Astrocyte (in vitro differentiated cells and primary cell): ENCODE measurements around the gene CHRDL2. TPM values are rescaled to one million over a fixed set of nuclear protein-coding genes. Genes with fewer than 3 reads are reported as not detected.
A peak's percentile ranks its signal among the peaks of the same experiment; 100 is the strongest.

Experiments used
- DNase-seq: peaks from one replicate; pipeline ENCODE4 v3.0.0-alpha.2; 2010; ENCODE audit warnings: low read depth
- FAIRE-seq: peaks from 2 replicates; lab custom pipeline; 2011; peaks lifted over from hg19 to GRCh38; lab: Jason Lieb, UNC
- H2AFZ ChIP-seq: 2 replicates; pipeline ENCODE4 v1.6.0; 2012; ENCODE audit warnings: low read depth, low read length, inconsistent platforms
- H3K27ac ChIP-seq: 2 replicates; pipeline ENCODE4 v1.5.1; 2011; ENCODE audit warnings: low read depth, low read length, inconsistent platforms
- H3K27me3 ChIP-seq: 2 replicates; pipeline ENCODE4 v1.6.0; 2011; ENCODE audit warnings: low read length, inconsistent platforms; ENCODE audit not compliant: insufficient read depth
- H3K36me3 ChIP-seq: 2 replicates; pipeline ENCODE4 v1.5.1; 2011; ENCODE audit warnings: low read length, inconsistent platforms; ENCODE audit not compliant: insufficient read depth
- H3K4me1 ChIP-seq: 2 replicates; pipeline ENCODE4 v1.5.1; 2011; ENCODE audit warnings: low read length, inconsistent platforms; ENCODE audit not compliant: insufficient read depth
- H3K4me2 ChIP-seq: 2 replicates; pipeline ENCODE4 v1.6.0; 2012; ENCODE audit warnings: low read length, inconsistent platforms
- H3K4me3 ChIP-seq: 2 replicates; pipeline ENCODE4 v1.5.1; 2011; ENCODE audit warnings: low read depth, mild to moderate bottlenecking, low read length, inconsistent platforms; ENCODE audit not compliant: insufficient read depth
- H3K79me2 ChIP-seq: 2 replicates; pipeline ENCODE4 v1.6.0; 2012; ENCODE audit warnings: mild to moderate bottlenecking, low read length, inconsistent platforms; ENCODE audit not compliant: insufficient read depth
- H3K9ac ChIP-seq: 2 replicates; pipeline ENCODE4 v1.6.0; 2012; ENCODE audit warnings: mild to moderate bottlenecking, low read length, inconsistent platforms
- H3K9me3 ChIP-seq: 2 replicates; pipeline ENCODE4 v1.5.1; 2012; ENCODE audit warnings: low read depth, mild to moderate bottlenecking, low read length, inconsistent platforms; ENCODE audit not compliant: insufficient read depth
- H4K20me1 ChIP-seq: 2 replicates; pipeline ENCODE4 v1.6.0; 2012; ENCODE audit warnings: low read length, inconsistent platforms; ENCODE audit not compliant: insufficient read depth
- H3K27ac Mint-ChIP-seq: one replicate; pipeline ENCODE4 v1.8.0; 2021; ENCODE audit warnings: mild to moderate bottlenecking, mixed read lengths; ENCODE audit not compliant: unreplicated experiment
- H3K27me3 Mint-ChIP-seq: one replicate; pipeline ENCODE4 v1.8.0; 2021; ENCODE audit warnings: low read depth, mixed read lengths; ENCODE audit not compliant: unreplicated experiment
- H3K36me3 Mint-ChIP-seq: one replicate; pipeline ENCODE4 v1.8.0; 2021; ENCODE audit warnings: low read depth, mixed read lengths; ENCODE audit not compliant: unreplicated experiment
- H3K4me1 Mint-ChIP-seq: one replicate; pipeline ENCODE4 v1.8.0; 2021; ENCODE audit warnings: low read depth, mixed read lengths; ENCODE audit not compliant: unreplicated experiment
- H3K4me3 Mint-ChIP-seq: one replicate; pipeline ENCODE4 v1.8.0; 2021; ENCODE audit warnings: mild to moderate bottlenecking, moderate library complexity, mixed read lengths; ENCODE audit not compliant: unreplicated experiment
- H3K9me3 Mint-ChIP-seq: one replicate; pipeline ENCODE4 v1.8.0; 2021; ENCODE audit warnings: mild to moderate bottlenecking, mixed read lengths; ENCODE audit not compliant: unreplicated experiment
- CTCF ChIP-seq: IDR thresholded peaks from 2 replicates; pipeline ENCODE4 v1.5.1; 2011; ENCODE audit warnings: low read depth, mild to moderate bottlenecking, inconsistent platforms, low read length, moderate library complexity; ENCODE audit not compliant: insufficient read depth
- EZH2 ChIP-seq: IDR thresholded peaks from 2 replicates; pipeline ENCODE4 v1.6.1; 2012; ENCODE audit warnings: mild to moderate bottlenecking, low read length, inconsistent platforms; ENCODE audit not compliant: insufficient read depth
- total RNA-seq: library from RNA; stranded (reverse); gene quantifications from 2 replicates; pipeline ENCODE4 v1.2.1, GENCODE V29; 2021

The CHRDL2 gene
- total RNA-seq, 1 donor from 2014 or later = not detected

DNA sequence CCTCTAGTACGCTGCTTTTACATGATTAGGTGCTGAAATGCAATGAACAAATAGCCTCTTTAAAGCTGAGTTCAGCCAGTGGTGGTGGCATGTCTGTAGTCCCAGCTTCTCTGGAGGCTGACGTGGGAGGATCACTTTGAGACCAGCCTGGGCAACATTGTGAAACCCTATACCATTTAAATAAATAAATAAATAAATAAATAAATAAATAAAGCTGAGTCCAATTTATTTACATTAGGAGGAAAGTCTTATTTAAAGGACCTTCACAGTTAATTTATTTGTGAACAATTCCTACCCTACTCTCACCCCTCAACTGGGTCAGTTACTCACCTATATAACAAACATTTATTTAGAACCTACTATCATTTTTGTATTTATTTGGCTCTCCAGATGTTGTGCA lies 4.8 kb upstream of the CHRDL2 start:
- no peak overlapping the region for H3K4me3 ChIP-seq
- no peaks in the 10 kb centered on the region for H3K4me1 ChIP-seq
- no peaks in the 10 kb centered on the region for H3K4me1 Mint-ChIP-seq
- FAIRE-seq = no peak
- H3K36me3 Mint-ChIP-seq = peaks cover 5% of the 10 kb centered on the region
- TF ChIP-seq EZH2 = no peak
- TF ChIP-seq CTCF = no peak
- H3K9me3 ChIP-seq = no peaks in the 10 kb centered on the region
- H3K9me3 Mint-ChIP-seq = no peaks in the 10 kb centered on the region
- no peak for DNase-seq
- no peak overlapping the region for H3K27ac ChIP-seq
- no peak overlapping the region for H3K4me2 ChIP-seq
- H3K36me3 ChIP-seq = no peaks in the 10 kb centered on the region
- H3K4me3 Mint-ChIP-seq = peak overlapping the region; percentile 50
- no peaks in the 10 kb centered on the region for H3K79me2 ChIP-seq
- no peak overlapping the region for H3K9ac ChIP-seq
- H3K27ac Mint-ChIP-seq = no peak overlapping the region
- peaks cover 46% of the 10 kb centered on the region for H3K27me3 Mint-ChIP-seq
- H4K20me1 ChIP-seq = peaks cover 3% of the 10 kb centered on the region
- no peak overlapping the region for H2AFZ ChIP-seq
- H3K27me3 ChIP-seq = peaks cover 35% of the 10 kb centered on the region

GRCh38 chr11:74735365-74735928 lies 4.2 kb upstream of the CHRDL2 start:
- TF ChIP-seq CTCF = no peak
- no peak for TF ChIP-seq EZH2
- Histone ChIP-seq H3K79me2 (no peaks in the 10 kb centered on the region), H3K4me2 (no peak overlapping the region), H3K4me1 (no peaks in the 10 kb centered on the region), H3K36me3 (no peaks in the 10 kb centered on the region), H3K4me3 (no peak overlapping the region), H3K27ac (no peak overlapping the region), H3K9ac (no peak overlapping the region), H3K27me3 (peaks cover 41% of the 10 kb centered on the region), H4K20me1 (peaks cover 3% of the 10 kb centered on the region), H3K9me3 (no peaks in the 10 kb centered on the region), H2AFZ (no peak overlapping the region)
- Mint-ChIP-seq H3K27me3 (peaks cover 52% of the 10 kb centered on the region), H3K4me3 (no peak overlapping the region), H3K4me1 (no peaks in the 10 kb centered on the region), H3K36me3 (peaks cover 5% of the 10 kb centered on the region), H3K9me3 (no peaks in the 10 kb centered on the region), H3K27ac (no peak overlapping the region)
- DNase-seq (no peak), FAIRE-seq (no peak)

DNA sequence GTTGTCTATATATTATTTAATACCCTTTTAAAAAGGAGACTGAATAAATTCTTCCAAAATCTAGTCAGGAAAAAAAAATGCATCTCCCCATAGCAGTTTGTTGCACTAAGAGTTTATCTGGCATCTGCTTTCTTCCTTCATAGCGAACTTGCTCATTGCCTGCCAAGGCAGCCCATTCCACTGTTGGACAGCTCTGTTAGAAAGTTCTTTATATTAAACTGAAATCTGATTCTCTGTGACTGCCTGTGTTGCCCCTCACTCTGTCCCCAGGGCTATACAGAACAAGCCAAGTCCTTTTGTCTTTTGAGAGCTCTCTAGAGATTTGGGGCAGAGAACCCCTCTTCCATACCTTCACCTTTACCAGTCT lies 3.3 kb upstream of the CHRDL2 start:
- no peak overlapping the region for H2AFZ ChIP-seq
- DNase-seq (no peak), FAIRE-seq (no peak)
- no peaks in the 10 kb centered on the region for H3K9me3 ChIP-seq
- no peak overlapping the region for H3K4me2 ChIP-seq
- Mint-ChIP-seq H3K36me3 (peaks cover 5% of the 10 kb centered on the region), H3K9me3 (no peaks in the 10 kb centered on the region), H3K27me3 (peaks cover 61% of the 10 kb centered on the region), H3K4me3 (no peak overlapping the region), H3K27ac (no peak overlapping the region), H3K4me1 (no peaks in the 10 kb centered on the region)
- H3K79me2 ChIP-seq = no peaks in the 10 kb centered on the region
- no peaks in the 10 kb centered on the region for H3K4me1 ChIP-seq
- H4K20me1 ChIP-seq = peaks cover 3% of the 10 kb centered on the region
- no peak overlapping the region for H3K4me3 ChIP-seq
- TF ChIP-seq CTCF (no peak), EZH2 (no peak)
- H3K9ac ChIP-seq = no peak overlapping the region
- no peaks in the 10 kb centered on the region for H3K36me3 ChIP-seq
- no peak overlapping the region for H3K27ac ChIP-seq
- H3K27me3 ChIP-seq = peaks cover 50% of the 10 kb centered on the region
